ENCODE data around the gene KDELR3.

- no peak for TF ChIP-seq CTCF (IDR thresholded peaks at IDR 0.05; ENCODE audit: low read depth, low read length)
- no peak for TF ChIP-seq POLR2A (IDR thresholded peaks at IDR 0.05; ENCODE audit: extremely low read depth, insufficient read length)
- no peak for TF ChIP-seq MAX (IDR thresholded peaks at IDR 0.05; ENCODE audit: low read depth, low read length)
- no peak for TF ChIP-seq MYC (IDR thresholded peaks at IDR 0.05; ENCODE audit: low read depth, low read length)
Measured at GRCh38 chr22:38481162-38481870, 13.4 kb downstream of the KDELR3 start.
